Thoracic aorta (tissue), 2 donors: ENCODE data around the gene LIMS4. TPM values are rescaled to one million over a fixed set of nuclear protein-coding genes. Genes with fewer than 3 reads are reported as not detected.
"Not testable (repeated sequence)": the region's sequence is repeated elsewhere in the genome, so short reads cannot be mapped to it uniquely, and the experiment has no call there.

Source experiments
- ATAC-seq: fragments of 150-250 bp; one replicate; pipeline ENCODE4 v1.8.0; 2017; ENCODE audit warnings: low read depth; ENCODE audit not compliant: insufficient number of reproducible peaks, low FRiP score
- DNase-seq: peaks from one replicate; pipeline ENCODE4 v3.0.0-alpha.2; 2020; ENCODE audit warnings: low spot score
- H3K27ac ChIP-seq, 2 donors: fragments of 200-600 bp; sonication (generic); 1 replicate in 1 of 2; 2 replicates in 1 of 2; pipeline ENCODE4 v1.5.1; 2016; ENCODE audit warnings: mild to moderate bottlenecking in 2 of 2, moderate library complexity in 2 of 2
- H3K27me3 ChIP-seq: fragments of 200-600 bp; sonication (generic); replicated peaks from 2 replicates; pipeline ENCODE4 v1.6.0; 2016; ENCODE audit warnings: mild to moderate bottlenecking; ENCODE audit not compliant: insufficient read depth
- H3K36me3 ChIP-seq: fragments of 200-600 bp; sonication (generic); one replicate; pipeline ENCODE4 v1.5.1; 2016
- H3K4me1 ChIP-seq, 2 donors: fragments of 200-600 bp; sonication (generic); 1 replicate in 1 of 2; 2 replicates in 1 of 2; pipeline versions ENCODE4 v1.5.1 to v1.6.0; 2016; ENCODE audit warnings: low read depth in 2 of 2, mild to moderate bottlenecking in 1 of 2; ENCODE audit not compliant: control insufficient read depth in 1 of 2
- H3K4me3 ChIP-seq: fragments of 200-600 bp; sonication (generic); 2 replicates; pipeline ENCODE4 v1.5.1; 2016; ENCODE audit warnings: mild to moderate bottlenecking
- H3K9me3 ChIP-seq: fragments of 200-600 bp; sonication (generic); 2 replicates; pipeline ENCODE4 v1.5.1; 2016
- total RNA-seq, 2 donors: library from RNA; depleted of rRNA; stranded (reverse); fragments of >200 nt; gene quantifications; one replicate each; pipeline versions ENCODE4 v1.1.0 to v1.2.3, GENCODE V29; 2016

The LIMS4 gene
- total RNA-seq, 2 donors from 2014 or later, result 24.6 to 66.8 TPM

- ATAC-seq, H3K27ac ChIP-seq, H3K27me3 ChIP-seq, H3K36me3 ChIP-seq, H3K9me3 ChIP-seq, H3K4me3 ChIP-seq, H3K4me1 ChIP-seq, DNase-seq: not testable (repeated sequence)
Measured at GRCh38 chr2:110443305-110444005, 29.2 kb downstream of the LIMS4 start.

- H3K4me3 ChIP-seq, DNase-seq, H3K36me3 ChIP-seq, H3K27me3 ChIP-seq, ATAC-seq, H3K4me1 ChIP-seq, H3K9me3 ChIP-seq, H3K27ac ChIP-seq: not testable (repeated sequence)
Measured at GRCh38 chr2:110441905-110442304, 30.7 kb downstream of the LIMS4 start.

GRCh38 chr2:110434565-110434964 is 38.1 kb downstream of the LIMS4 start:
- not testable (repeated sequence) for H3K36me3 ChIP-seq, H3K4me1 ChIP-seq, DNase-seq

GRCh38 chr2:110425725-110426124 is 46.9 kb downstream of the LIMS4 start:
- not testable (repeated sequence) for H3K9me3 ChIP-seq, H3K27ac ChIP-seq, ATAC-seq, H3K4me1 ChIP-seq, H3K36me3 ChIP-seq, H3K4me3 ChIP-seq, DNase-seq, H3K27me3 ChIP-seq

More at GRCh38 chr2:110434565-110434964, 38.1 kb downstream of the LIMS4 start:
- H3K4me3 ChIP-seq, H3K27ac ChIP-seq, ATAC-seq, H3K27me3 ChIP-seq, H3K9me3 ChIP-seq: not testable (repeated sequence)

GRCh38 chr2:110424421-110424820 is 48.2 kb downstream of the LIMS4 start:
- not testable (repeated sequence) for ATAC-seq, H3K4me1 ChIP-seq, H3K4me3 ChIP-seq, H3K36me3 ChIP-seq, H3K9me3 ChIP-seq, H3K27me3 ChIP-seq, DNase-seq, H3K27ac ChIP-seq

GRCh38 chr2:110423574-110423962 is 49.0 kb downstream of the LIMS4 start:
- H3K27ac ChIP-seq, H3K9me3 ChIP-seq, H3K36me3 ChIP-seq, H3K4me1 ChIP-seq, H3K27me3 ChIP-seq, ATAC-seq, DNase-seq, H3K4me3 ChIP-seq: not testable (repeated sequence)

GRCh38 chr2:110422852-110423573 is 49.6 kb downstream of the LIMS4 start:
- H3K27ac ChIP-seq, ATAC-seq, H3K27me3 ChIP-seq, H3K4me3 ChIP-seq, H3K4me1 ChIP-seq, H3K36me3 ChIP-seq, H3K9me3 ChIP-seq, DNase-seq: not testable (repeated sequence)

GRCh38 chr2:110420641-110421354 is 51.8 kb downstream of the LIMS4 start:
- H3K27ac ChIP-seq, DNase-seq, H3K27me3 ChIP-seq, H3K4me3 ChIP-seq, H3K9me3 ChIP-seq, H3K4me1 ChIP-seq, ATAC-seq, H3K36me3 ChIP-seq: not testable (repeated sequence)

- H3K36me3 ChIP-seq, ATAC-seq, H3K27me3 ChIP-seq, H3K4me1 ChIP-seq, H3K4me3 ChIP-seq, H3K27ac ChIP-seq, DNase-seq, H3K9me3 ChIP-seq: not testable (repeated sequence)
Measured at GRCh38 chr2:110407142-110407541, 65.5 kb downstream of the LIMS4 start.

- not testable (repeated sequence) for DNase-seq
Measured at GRCh38 chr2:110404988-110405387, 67.6 kb downstream of the LIMS4 start.

GRCh38 chr2:110404246-110404645 is 68.4 kb downstream of the LIMS4 start:
- ATAC-seq, H3K9me3 ChIP-seq, H3K27ac ChIP-seq, H3K4me1 ChIP-seq, H3K27me3 ChIP-seq, H3K4me3 ChIP-seq, H3K36me3 ChIP-seq, DNase-seq: not testable (repeated sequence)

More at GRCh38 chr2:110404988-110405387, 67.6 kb downstream of the LIMS4 start:
- not testable (repeated sequence) for H3K4me3 ChIP-seq, H3K36me3 ChIP-seq, H3K9me3 ChIP-seq, H3K4me1 ChIP-seq, H3K27me3 ChIP-seq, ATAC-seq, H3K27ac ChIP-seq

GRCh38 chr2:110401001-110401618 is 71.5 kb downstream of the LIMS4 start:
- not testable (repeated sequence) for H3K4me1 ChIP-seq, ATAC-seq, DNase-seq, H3K27me3 ChIP-seq, H3K27ac ChIP-seq, H3K4me3 ChIP-seq, H3K36me3 ChIP-seq, H3K9me3 ChIP-seq
